H9 (cell line): ENCODE results near the gene LZTR1. TPM values are rescaled to one million over a fixed set of nuclear protein-coding genes. Genes with fewer than 3 reads are reported as not detected.

Experiments
- DNase-seq: peaks from one replicate; pipeline ENCODE4 v3.0.0-alpha.2; 2017
- H2AFZ ChIP-seq: one replicate; pipeline ENCODE4 v1.6.1; 2013; ENCODE audit warnings: mild to moderate bottlenecking, low read length, control low read depth, moderate library complexity
- H2AK5ac ChIP-seq: 2 replicates; pipeline ENCODE4 v1.6.1; 2013; ENCODE audit warnings: low read length, control low read depth, mixed read lengths; ENCODE audit not compliant: insufficient read length
- H2BK120ac ChIP-seq: one replicate; pipeline ENCODE4 v1.6.1; 2013; ENCODE audit warnings: low read depth, mild to moderate bottlenecking, low read length, control low read depth, inconsistent platforms; ENCODE audit not compliant: poor library complexity, severe bottlenecking
- H2BK12ac ChIP-seq: 2 replicates; pipeline ENCODE4 v1.6.1; 2013; ENCODE audit warnings: low read length, control low read depth, mixed read lengths, low read depth; ENCODE audit not compliant: insufficient read length
- H2BK15ac ChIP-seq: 2 replicates; pipeline ENCODE4 v1.6.1; 2013; ENCODE audit warnings: low read depth, low read length, control low read depth
- H2BK20ac ChIP-seq: one replicate; pipeline ENCODE4 v1.6.1; 2013; ENCODE audit warnings: low read depth, mild to moderate bottlenecking, low read length, control low read depth, inconsistent platforms; ENCODE audit not compliant: poor library complexity, severe bottlenecking
- H2BK5ac ChIP-seq: 2 replicates; pipeline ENCODE4 v1.6.1; 2013; ENCODE audit warnings: low read length, control low read depth, mixed read lengths; ENCODE audit not compliant: insufficient read length
- H3K14ac ChIP-seq: 2 replicates; pipeline ENCODE4 v1.6.1; 2013; ENCODE audit warnings: low read length, control low read depth; ENCODE audit not compliant: insufficient read depth
- H3K18ac ChIP-seq: 2 replicates; pipeline ENCODE4 v1.6.1; 2013; ENCODE audit warnings: low read depth, mild to moderate bottlenecking, mixed read lengths, low read length, control low read depth; ENCODE audit not compliant: insufficient read length
- H3K23ac ChIP-seq: 2 replicates; pipeline ENCODE4 v1.6.1; 2013; ENCODE audit warnings: low read length, control low read depth, mixed read lengths, low read depth; ENCODE audit not compliant: insufficient read length
- H3K23me2 ChIP-seq: 2 replicates; pipeline ENCODE4 v1.6.1; 2013; ENCODE audit warnings: low read depth, mild to moderate bottlenecking, mixed read lengths, low read length, control low read depth; ENCODE audit not compliant: insufficient read length, poor library complexity, severe bottlenecking
- H3K27ac ChIP-seq: 2 replicates; pipeline ENCODE4 v1.5.1; 2013; ENCODE audit warnings: low read length, control low read depth, mixed read lengths, low read depth; ENCODE audit not compliant: insufficient read length
- H3K27me3 ChIP-seq: 2 replicates; pipeline ENCODE4 v1.6.1; 2013; ENCODE audit warnings: low read length, control low read depth, inconsistent platforms; ENCODE audit not compliant: insufficient read depth
- H3K4ac ChIP-seq: 2 replicates; pipeline ENCODE4 v1.6.1; 2013; ENCODE audit warnings: low read depth, mild to moderate bottlenecking, control low read depth, inconsistent platforms, low read length, moderate library complexity
- H3K4me1 ChIP-seq: 2 replicates; pipeline ENCODE4 v1.6.1; 2013; ENCODE audit warnings: low read length, control low read depth, inconsistent platforms; ENCODE audit not compliant: insufficient read depth
- H3K4me2 ChIP-seq: 2 replicates; pipeline ENCODE4 v1.6.1; 2013; ENCODE audit warnings: low read length, control low read depth, mixed read lengths; ENCODE audit not compliant: insufficient read length, insufficient read depth
- H3K56ac ChIP-seq: 2 replicates; pipeline ENCODE4 v1.6.1; 2013; ENCODE audit warnings: low read depth, mild to moderate bottlenecking, mixed read lengths, low read length, control low read depth; ENCODE audit not compliant: insufficient read length
- H3K79me1 ChIP-seq: 2 replicates; pipeline ENCODE4 v1.6.1; 2013; ENCODE audit warnings: low read depth, mild to moderate bottlenecking, moderate library complexity, low read length, control low read depth, inconsistent platforms; ENCODE audit not compliant: insufficient read depth, poor library complexity, severe bottlenecking
- H3K79me2 ChIP-seq: 2 replicates; pipeline ENCODE4 v1.6.1; 2013; ENCODE audit warnings: low read length, control low read depth, inconsistent platforms; ENCODE audit not compliant: insufficient read depth
- H3K9ac ChIP-seq: 2 replicates; pipeline ENCODE4 v1.6.1; 2013; ENCODE audit warnings: low read length, control low read depth, mixed read lengths; ENCODE audit not compliant: insufficient read length; ENCODE audit errors: extremely low read depth
- H3K9me3 ChIP-seq: one replicate; pipeline ENCODE4 v1.6.1; 2013; ENCODE audit warnings: low read depth, low read length, inconsistent platforms; ENCODE audit not compliant: control insufficient read depth
- H3T11ph ChIP-seq: one replicate; pipeline ENCODE4 v1.6.1; 2013; ENCODE audit warnings: mild to moderate bottlenecking, low read length, control low read depth, inconsistent platforms
- H4K20me1 ChIP-seq: one replicate; pipeline ENCODE4 v1.6.1; 2013; ENCODE audit not compliant: control insufficient read depth, insufficient read length, insufficient read depth
- H4K5ac ChIP-seq: 2 replicates; pipeline ENCODE4 v1.6.1; 2013; ENCODE audit warnings: low read depth, mild to moderate bottlenecking, mixed read lengths, low read length, control low read depth; ENCODE audit not compliant: insufficient read length
- H4K8ac ChIP-seq: replicated peaks from 2 replicates; pipeline ENCODE4 v1.6.1; 2013; ENCODE audit warnings: low read length, control low read depth, mixed read lengths, low read depth; ENCODE audit not compliant: insufficient read length
- H4K91ac ChIP-seq: 2 replicates; pipeline ENCODE4 v1.6.1; 2013; ENCODE audit warnings: low read depth, mild to moderate bottlenecking, moderate library complexity, mixed read lengths, low read length, control low read depth; ENCODE audit not compliant: insufficient read length
- H3K27ac Mint-ChIP-seq, 3 experiments: 2 replicates in 2 of 3; 3 replicates in 1 of 3; pipeline ENCODE4 v1.8.0; 2020 to 2021; ENCODE audit warnings: mixed read lengths in 3 of 3, mild to moderate bottlenecking in 1 of 3, moderate library complexity in 1 of 3
- H3K27me3 Mint-ChIP-seq: 2 replicates; pipeline ENCODE4 v1.8.0; 2021; ENCODE audit warnings: low read depth, mild to moderate bottlenecking, moderate library complexity, mixed read lengths
- H3K36me3 Mint-ChIP-seq, 3 experiments: 2 replicates in 2 of 3; 3 replicates in 1 of 3; pipeline ENCODE4 v1.8.0; 2020 to 2021; ENCODE audit warnings: low read depth in 3 of 3, mixed read lengths in 3 of 3; ENCODE audit not compliant: insufficient read depth in 1 of 3
- H3K4me1 Mint-ChIP-seq, 2 experiments: 2 replicates each; pipeline ENCODE4 v1.8.0; 2020; ENCODE audit warnings: mixed read lengths in 2 of 2
- H3K4me3 Mint-ChIP-seq, 2 experiments: 2 replicates in 1 of 2; 3 replicates in 1 of 2; pipeline ENCODE4 v1.8.0; 2020 to 2021; ENCODE audit warnings: mild to moderate bottlenecking in 2 of 2, mixed read lengths in 2 of 2, moderate library complexity in 1 of 2
- H3K9me3 Mint-ChIP-seq, 2 experiments: 2 replicates in 1 of 2; 3 replicates in 1 of 2; pipeline ENCODE4 v1.8.0; 2020; ENCODE audit warnings: mild to moderate bottlenecking in 2 of 2, mixed read lengths in 2 of 2, moderate library complexity in 1 of 2
- CTCF ChIP-seq: fragments of 200-600 bp; sonication (generic); conservative IDR thresholded peaks from 3 replicates; pipeline ENCODE4 v1.8.0; 2021; ENCODE audit warnings: antibody characterized with exemption, mild to moderate bottlenecking
- WGBS: extraction: QIAGEN DNeasy Blood & Tissue Kit; methylation state at CpG from one replicate; pipeline ENCODE4 v1.1.7; 2013; ENCODE audit warnings: missing lambda C conversion rate, low lambda C conversion rate, mixed read lengths; ENCODE audit not compliant: insufficient read length; ENCODE audit errors: extremely low coverage; 5-methylcytosine and 5-hydroxymethylcytosine counted together
- total RNA-seq: library from RNA; stranded (reverse); gene quantifications from 2 replicates; pipeline ENCODE4 v1.2.1, GENCODE V29; 2021

LZTR1 gene
- total RNA-seq, 1 experiment from 2014 or later, result 47.0 TPM

- no peak overlapping the region for H4K5ac ChIP-seq
- no peak overlapping the region for H2BK15ac ChIP-seq
- H3K18ac ChIP-seq, result no peak overlapping the region
- H2AK5ac ChIP-seq, result no peak overlapping the region
- Mint-ChIP-seq H3K4me1 (peaks cover 28 to 30% of the 10 kb centered on the region in 2 experiments), H3K9me3 (peaks cover 9% of the 10 kb centered on the region in 2 experiments), H3K27ac (no peak overlapping the region; a peak in 1 of 7 replicates), H3K4me3 (peak overlapping the region; percentile 94 to 98), H3K36me3 (peaks cover 4 to 29% (median 27%) of the 10 kb centered on the region in 3 experiments), H3K27me3 (peaks cover 18% of the 10 kb centered on the region)
- H3K4ac ChIP-seq, result no peak overlapping the region
- no peak overlapping the region for H2BK20ac ChIP-seq
- peaks cover 14% of the 10 kb centered on the region for H3K23me2 ChIP-seq
- H3K23ac ChIP-seq, result no peak overlapping the region
- no peak overlapping the region for H4K8ac ChIP-seq
- H2BK12ac ChIP-seq, result no peak overlapping the region
- no peaks in the 10 kb centered on the region for H3K9me3 ChIP-seq
- H2AFZ ChIP-seq, result no peak overlapping the region
- no CpG with 5 or more reads among the region's 5 CpGs for WGBS
- H3K14ac ChIP-seq, result no peak overlapping the region
- H2BK5ac ChIP-seq, result no peak overlapping the region
- no peak overlapping the region for H3K56ac ChIP-seq
- H3K9ac ChIP-seq, result no peak overlapping the region
- H3K79me2 ChIP-seq, result no peaks in the 10 kb centered on the region
- TF ChIP-seq CTCF, result no peak
- H3K4me1 ChIP-seq, result 0 out of 2 replicates have a peak, but pooled peaks cover 2% of the 10 kb centered on the region
- H3K27ac ChIP-seq, result no peak overlapping the region
- no peak for DNase-seq
- H3K27me3 ChIP-seq, result no peaks in the 10 kb centered on the region
- H3K79me1 ChIP-seq, result no peaks in the 10 kb centered on the region
- peak overlapping the region; percentile 73 for H3K4me2 ChIP-seq
- no peak overlapping the region for H3T11ph ChIP-seq
- no peak overlapping the region for H2BK120ac ChIP-seq
- no peak overlapping the region for H4K91ac ChIP-seq
- no peaks in the 10 kb centered on the region for H4K20me1 ChIP-seq
Measured at GRCh38 chr22:20983081-20983771, 1.1 kb downstream of the LZTR1 start.
